ENCODE measurements around the gene NR4A1. TPM values are rescaled to one million over a fixed set of nuclear protein-coding genes. Genes with fewer than 3 reads are reported as not detected.

NR4A1 gene
- total and polyA plus RNA-seq, 10 of the 15 experiments (the other 5 are each of a cell fraction or from before 2014, with no cell fraction given): 0.05 to 7.9 (median 2.2) TPM; not detected in 1

GRCh38 chr12:52053536-52054209 lies 2.4 kb downstream of the NR4A1 start (continued):
- TF ChIP-seq MLLT1 (IDR thresholded peaks at IDR 0.05) (no peak), EP300 (IDR thresholded peaks at IDR 0.05; ENCODE audit: borderline replicate concordance in 1 of 2, control insufficient read depth in 1 of 2, low read depth in 2 of 2, low read length in 2 of 2) (no peak)

GRCh38 chr12:52054231-52054832 lies 3.1 kb downstream of the NR4A1 start:
- ChIA-PET POLR2A (no interaction called here), CTCF (interaction anchor here (0.6 to 2.9 kb wide), 4 partner anchors 14 to 64 kb away, joined by 3 to 9 read pairs (median 6); no protein-coding TSS in a partner anchor), RAD21 (ENCODE audit: unreplicated experiment) (interaction anchor here (1.1 kb wide), 1 partner anchor 29 kb away, joined by 4 read pairs; no protein-coding TSS in a partner anchor), SMC1A (ENCODE audit: uncharacterized antibody, unreplicated experiment) (no interaction called here)
- TF ChIP-seq TCF3 (IDR thresholded peaks at IDR 0.05; ENCODE audit: borderline replicate concordance, insufficient read depth, low read depth, low read length) (no peak), TARDBP (IDR thresholded peaks at IDR 0.05; ENCODE audit: borderline replicate concordance) (no peak), WRNIP1 (IDR thresholded peaks at IDR 0.05; ENCODE audit: borderline replicate concordance, low read depth, low read length) (no peak), PML (IDR thresholded peaks at IDR 0.05; ENCODE audit: low read length) (no peak), CUX1 (IDR thresholded peaks at IDR 0.05; ENCODE audit: insufficient replicate concordance, low read depth, low read length) (no peak), RELB (IDR thresholded peaks at IDR 0.05; ENCODE audit: low read depth) (no peak), ZNF622 (IDR thresholded peaks at IDR 0.05) (no peak), PAX5 (IDR thresholded peaks at IDR 0.05; ENCODE audit: borderline replicate concordance, low read depth, low read length) (no peak)
- in situ Hi-C loops (cut with MboI) (no loop called here), intact Hi-C loops (cut with micrococcal nuclease; ENCODE audit: unreplicated experiment) (no loop called here)
- H4K20me1 ChIP-seq (ENCODE audit: control insufficient read depth, insufficient read depth): no peaks in the 10 kb centered on the region
- DNase-seq (ENCODE audit: low read depth, low spot score): no peak
- H3K4me3 ChIP-seq: no peak overlapping the region
- BruUV-seq (replicated peaks): no TSS peak
- H2AFZ ChIP-seq (ENCODE audit: control insufficient read depth, low read depth, low read length): no peak overlapping the region
- no peak for FAIRE-seq
- no peak overlapping the region for H3K9ac ChIP-seq (ENCODE audit: control insufficient read depth, insufficient read depth, low read length)
- no peak overlapping the region for H3K4me2 ChIP-seq (ENCODE audit: control insufficient read depth, insufficient read depth)
- H3K27ac ChIP-seq (ENCODE audit: control insufficient read depth, insufficient read depth): no peak overlapping the region
- no peaks in the 10 kb centered on the region for H3K79me2 ChIP-seq (ENCODE audit: control insufficient read depth, insufficient read depth, low read length)
- H3K27me3 ChIP-seq (replicated peaks in 1 of 2; ENCODE audit: control insufficient read depth in 2 of 2, insufficient read depth in 2 of 2, low read length in 1 of 2): no peaks in the 10 kb centered on the region
- no peaks in the 10 kb centered on the region; a peak in 1 of 4 replicates for H3K36me3 ChIP-seq (ENCODE audit: control insufficient read depth in 2 of 2, insufficient read depth in 2 of 2, low read length in 1 of 2)
- ATAC-seq: no peak
- H3K4me1 ChIP-seq (ENCODE audit: control insufficient read depth, insufficient read depth, low read length): peaks cover 15% of the 10 kb centered on the region
- WGBS (ENCODE audit: insufficient coverage, insufficient replicate concordance, low lambda C conversion rate, missing lambda C conversion rate): 54% methylated on average over 21 of the region's 21 CpGs
- H3K9me3 ChIP-seq (replicated peaks; ENCODE audit: control insufficient read depth, insufficient read depth, low read length): no peaks in the 10 kb centered on the region
